Stimulated activated CD8-positive, alpha-beta memory T cell treated with anti-CD3 and anti-CD28 coated beads, Interleukin-15, amount 100 ng/mL, for 48 hours (primary cell): ENCODE data around the gene TTC38.

Experiments used
- DNase-seq, 2 donors: peaks; one replicate each; pipeline ENCODE4 v3.0.0-alpha.2; 2020; ENCODE audit warnings: low read depth in 2 of 2

The TTC38 gene

DNA sequence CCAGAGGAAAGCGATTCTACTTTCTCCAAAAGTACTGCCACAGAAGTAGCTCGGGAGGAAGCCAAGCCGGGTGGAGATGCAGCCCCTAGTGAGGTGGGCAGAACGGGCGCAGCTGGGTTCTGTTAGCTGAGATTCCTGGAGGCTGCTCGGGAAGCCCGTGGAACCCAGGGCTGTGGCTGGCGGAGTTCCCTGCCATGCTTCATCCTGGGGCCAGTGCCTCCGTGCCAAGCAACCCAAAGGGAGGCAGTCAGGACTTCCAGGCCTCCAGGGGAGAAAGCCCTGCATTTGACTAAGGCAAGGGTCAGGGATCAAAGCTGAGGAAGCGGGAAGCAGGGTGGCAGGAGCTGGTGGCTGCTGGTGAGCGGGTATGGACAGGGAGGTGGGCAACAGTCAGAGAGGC is 61.0 kb downstream of the TTC38 start:
- DNase-seq, result no peak

DNA sequence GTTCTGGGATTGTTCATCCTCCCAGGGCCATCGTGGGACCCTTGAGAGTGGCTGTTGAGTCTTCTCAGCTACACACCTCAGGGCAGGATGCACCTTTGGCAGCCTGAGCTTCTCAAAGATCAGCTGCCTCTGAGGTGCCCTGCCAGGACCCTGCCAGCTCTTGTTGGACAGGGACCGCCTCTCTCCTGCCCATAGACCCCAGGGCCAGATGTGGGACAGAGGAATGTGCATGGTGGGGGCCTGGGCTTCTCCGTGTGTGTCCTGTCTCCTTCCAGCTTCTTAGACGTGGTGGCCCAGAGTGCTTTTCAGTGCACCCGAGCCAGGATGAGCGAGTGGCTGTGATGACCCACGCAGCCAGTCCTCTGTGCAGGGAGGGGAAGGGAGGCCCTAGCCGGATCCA is 61.8 kb downstream of the TTC38 start:
- DNase-seq, result no peak

DNA sequence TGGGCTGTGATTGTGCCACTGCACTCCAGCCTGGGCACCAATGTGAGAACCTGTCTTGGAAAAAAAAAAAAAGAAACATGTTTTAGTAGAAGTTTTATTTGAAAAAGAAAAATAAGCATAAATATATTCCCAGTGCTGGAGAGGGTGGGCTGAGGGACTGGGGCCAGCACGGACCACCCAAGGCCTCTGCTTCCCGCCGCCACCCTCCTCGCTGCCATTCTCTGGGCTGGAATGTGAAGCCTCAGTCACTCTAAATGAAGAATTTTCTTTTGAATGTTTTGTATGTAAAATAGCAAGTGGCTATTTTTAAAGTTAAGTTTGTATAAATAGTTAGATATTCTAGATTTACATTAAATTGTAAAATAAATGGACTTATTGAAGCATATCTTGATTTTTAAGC is 62.6 kb downstream of the TTC38 start:
- no peak for DNase-seq

DNA sequence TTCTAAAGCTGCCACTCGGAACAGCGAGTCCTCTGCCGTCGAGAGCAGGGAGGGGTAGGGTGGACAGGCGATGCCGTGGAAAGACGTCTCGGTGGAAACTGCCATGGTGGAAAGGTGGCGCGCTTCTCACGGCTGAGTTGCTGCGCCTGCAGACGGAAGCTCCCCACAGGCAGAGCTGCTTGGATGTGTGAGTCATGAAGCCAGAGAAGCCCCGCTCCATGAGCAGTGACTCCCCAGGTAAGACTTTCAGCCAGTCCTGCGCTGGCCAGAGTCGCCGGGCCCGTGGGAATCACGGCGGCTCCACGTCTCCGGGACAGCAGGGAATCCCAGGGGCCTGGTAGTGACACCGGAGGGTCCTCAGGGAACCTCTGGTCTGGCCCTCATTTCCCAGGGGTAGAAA is 63.7 kb downstream of the TTC38 start:
- DNase-seq, result no peak

DNA sequence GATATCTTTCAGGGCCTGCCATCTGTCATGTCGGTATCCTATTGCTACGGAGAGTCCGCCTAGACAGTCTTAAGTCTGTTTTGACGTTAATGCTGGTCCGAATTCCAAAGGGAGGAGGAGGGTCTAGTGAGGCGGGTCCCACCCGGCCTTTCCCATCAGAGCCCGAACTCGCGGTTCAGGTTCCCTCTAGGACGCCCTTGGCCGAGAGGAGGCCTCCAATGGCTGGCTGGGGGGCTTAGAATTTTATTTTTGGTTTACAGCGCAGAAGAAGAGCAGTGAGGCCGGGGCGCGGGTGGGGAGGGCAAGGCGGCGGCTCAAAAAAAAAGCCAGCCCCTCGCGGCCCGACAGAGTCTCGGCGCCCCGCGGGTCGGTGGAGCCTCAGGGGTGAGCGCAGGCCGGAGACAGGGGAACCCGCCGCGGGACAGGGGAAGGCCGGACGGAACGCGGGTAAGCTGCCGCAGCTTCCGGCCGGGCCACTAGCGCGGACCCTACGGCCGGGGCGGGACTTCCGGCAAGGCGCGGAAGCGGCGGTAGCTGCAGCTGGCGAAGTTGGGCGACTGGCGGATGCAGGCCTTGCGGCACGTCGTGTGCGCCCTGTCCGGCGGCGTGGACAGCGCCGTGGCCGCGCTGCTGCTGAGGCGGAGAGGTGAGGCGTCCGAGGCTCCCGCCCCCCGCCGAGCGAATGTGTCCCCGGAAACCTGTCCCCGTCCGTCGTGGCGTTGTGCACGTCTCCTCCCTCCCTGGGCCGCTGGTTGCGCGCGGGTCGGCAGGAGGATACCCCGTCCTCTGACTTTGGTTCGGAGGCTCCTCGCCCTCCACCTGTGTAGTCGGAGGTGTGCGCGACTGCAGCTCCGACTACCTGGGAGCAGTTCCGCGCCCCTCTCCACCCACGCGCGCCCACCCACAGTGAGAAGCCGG is 67.7 kb downstream of the TTC38 start, which contains the start of gene TRMU:
Gene TRMU (plus strand): TSS at position 514 of the 918 bp plus-strand sequence. CDS start 51 bp downstream, at position 565.
- DNase-seq, result peak; percentile 69 to 77

DNA sequence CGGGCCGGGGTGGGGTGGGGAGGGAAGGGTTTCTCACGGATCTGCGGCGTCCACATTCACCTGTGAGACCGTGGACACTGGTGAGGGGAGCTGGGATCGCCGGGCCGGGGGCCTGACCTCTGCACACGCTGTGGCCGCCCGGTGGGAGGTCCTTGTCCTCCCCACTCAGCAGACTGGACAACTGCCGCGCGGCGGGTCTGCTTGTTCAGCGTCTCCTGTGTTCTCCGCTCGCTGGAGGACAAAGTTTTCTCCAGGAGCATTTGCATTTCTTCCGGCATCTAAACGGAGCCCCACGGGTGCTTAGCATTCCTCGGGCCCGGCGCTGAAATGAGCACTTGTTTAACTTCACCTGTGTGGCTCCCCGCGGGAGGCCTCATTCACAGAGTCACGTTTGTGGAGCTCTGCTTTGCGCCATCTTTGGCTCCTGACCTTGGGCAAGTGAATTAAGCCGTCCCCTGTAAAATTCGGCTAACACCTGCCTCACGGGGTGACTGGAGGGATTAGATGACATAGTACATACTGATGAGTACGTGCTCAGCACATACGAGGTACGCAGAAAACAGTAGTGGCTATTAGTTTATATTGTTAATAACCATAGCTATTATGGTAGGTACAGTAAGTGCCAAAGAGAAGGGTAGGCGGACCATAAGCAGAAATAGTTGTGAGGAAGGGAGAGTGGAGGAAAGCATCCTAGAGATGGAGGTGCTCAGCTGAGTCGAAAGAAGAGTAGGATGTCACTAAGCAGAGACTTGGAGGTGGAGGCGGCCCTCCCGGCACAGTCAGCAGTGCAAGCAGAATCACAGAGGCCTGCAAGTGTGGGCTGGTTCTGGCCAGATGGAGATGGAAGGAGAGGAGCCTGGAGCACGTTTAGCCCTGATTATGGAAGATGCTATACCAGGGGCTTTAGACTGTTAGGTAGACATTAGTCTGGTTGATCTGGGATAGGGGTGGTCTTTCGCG is 68.6 kb downstream of the TTC38 start:
- DNase-seq, result no peak

DNA sequence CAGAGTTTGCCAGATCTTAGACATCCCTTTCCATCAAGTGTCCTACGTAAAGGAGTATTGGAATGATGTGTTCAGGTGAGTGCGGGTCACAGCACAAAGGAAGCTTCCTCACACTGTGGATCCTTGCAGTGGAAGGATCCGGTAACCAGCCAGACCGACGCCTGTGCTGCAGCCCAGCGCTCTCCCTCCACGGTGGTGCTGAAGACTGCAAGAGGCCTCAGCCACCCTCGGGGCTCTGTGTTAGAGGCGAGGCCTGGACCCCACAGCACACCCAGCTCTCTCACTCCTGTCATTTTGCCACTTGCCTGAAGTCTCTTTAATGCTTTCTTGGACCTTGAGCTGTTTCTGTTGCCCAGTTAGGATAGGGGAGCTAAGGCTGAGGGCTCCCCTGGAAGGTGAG is 70.1 kb downstream of the TTC38 start:
- no peak for DNase-seq

DNA sequence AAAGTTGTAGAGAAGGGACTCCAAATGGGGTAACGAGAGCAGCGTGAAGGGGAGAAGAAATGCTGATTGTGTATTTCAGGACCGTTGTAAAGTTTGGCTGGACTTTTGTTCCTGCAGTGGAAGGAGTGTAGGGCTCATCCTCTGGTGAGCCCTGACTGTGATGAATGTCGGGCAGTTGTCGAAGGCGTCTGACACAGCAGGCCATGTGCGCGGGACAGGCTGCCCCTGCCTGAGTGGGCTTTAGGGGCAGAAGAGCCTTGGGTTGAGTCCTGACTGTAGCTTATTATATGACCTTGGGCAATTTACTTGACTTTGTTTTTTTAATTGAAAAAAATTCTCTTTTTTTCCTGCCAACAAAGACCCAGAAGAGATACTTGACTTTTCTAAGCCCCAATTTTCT is 70.8 kb downstream of the TTC38 start:
- no peak for DNase-seq

DNA sequence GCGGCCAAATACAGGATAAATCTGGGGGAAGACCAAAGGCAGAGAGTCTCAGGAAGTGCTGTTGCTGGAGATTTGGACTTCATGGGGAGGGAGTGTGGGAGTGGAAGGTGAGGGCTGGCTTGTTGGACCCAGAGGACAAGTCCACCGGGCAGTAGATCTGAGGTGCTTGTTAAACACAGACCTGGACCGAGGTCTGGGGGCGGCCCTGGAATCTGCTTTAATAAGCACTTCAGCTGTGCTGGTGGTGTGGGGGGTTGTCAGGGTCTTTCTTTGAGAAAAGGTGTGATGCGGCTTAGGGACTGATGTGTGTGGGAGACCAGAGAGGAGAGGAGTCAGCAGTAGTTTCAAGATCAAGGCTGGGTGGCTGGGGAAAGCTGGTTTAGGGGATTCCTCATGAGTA is 72.1 kb downstream of the TTC38 start:
- no peak for DNase-seq

DNA sequence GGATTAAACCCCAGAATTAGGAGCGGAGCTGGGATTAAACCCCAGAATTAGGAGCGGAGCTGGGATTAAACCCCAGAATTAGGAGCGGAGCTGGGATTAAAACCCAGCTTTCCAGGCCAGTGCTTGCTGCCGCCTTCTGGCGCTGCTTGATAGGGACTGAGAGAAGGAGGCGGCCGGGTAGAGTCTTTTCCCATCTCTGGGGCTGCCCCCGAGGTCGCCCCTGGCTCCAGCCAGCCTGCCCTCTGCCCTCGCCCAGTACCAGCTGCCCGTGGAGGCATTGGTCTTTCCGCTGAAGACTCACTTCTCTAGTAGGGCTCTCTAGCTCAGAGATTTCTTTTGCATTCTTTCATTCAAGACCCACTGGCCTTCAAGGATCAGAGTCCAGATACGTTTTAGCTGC is 72.9 kb downstream of the TTC38 start:
- DNase-seq, result no peak
